Caco-2 (cell line): ENCODE measurements around the gene KIF4A. TPM values are rescaled to one million over a fixed set of nuclear protein-coding genes. Genes with fewer than 3 reads are reported as not detected.
"Not testable (repeated sequence)": the region's sequence is repeated elsewhere in the genome, so short reads cannot be mapped to it uniquely, and the experiment has no call there.

ENCODE experiments used
- BruUV-seq: library from RNA; stranded (reverse); fragments of 400-500 nt; replicated peaks from 2 replicates; lab custom pipeline; 2021; lab: Mats Ljungman, UMichigan
- CTCF ChIA-PET: fragments of 300-600 bp; sonication (Branson Sonifier 250); formaldehyde crosslinking; loops from one replicate; lab custom pipeline; 2022; ENCODE audit warnings: antibody characterized with exemption; lab: Charles Lee
- POLR2A ChIA-PET: fragments of 300-600 bp; sonication (Branson Sonifier 250); formaldehyde crosslinking; loops from one replicate; lab custom pipeline; 2022; ENCODE audit warnings: antibody characterized with exemption; lab: Charles Lee
- DNase-seq, 2 experiments: peaks; one replicate each; pipeline versions ENCODE4 v3.0.0 to v3.0.0-alpha.2; 2020 to 2022
- H3K27me3 ChIP-seq: replicated peaks from 2 replicates; pipeline ENCODE4 v1.6.0; 2011; ENCODE audit warnings: low read length; ENCODE audit not compliant: control insufficient read depth, insufficient read depth
- H3K36me3 ChIP-seq: 2 replicates; pipeline ENCODE4 v1.5.1; 2011; ENCODE audit warnings: low read length; ENCODE audit not compliant: control insufficient read depth, insufficient read depth
- H3K4me1 ChIP-seq: fragments of 250-450 bp; sonication (Bioruptor Pico); 2 replicates; pipeline ENCODE4 v1.5.1; 2020; ENCODE audit warnings: mild to moderate bottlenecking
- H3K4me3 ChIP-seq: 2 replicates; pipeline ENCODE4 v1.5.1; 2011; ENCODE audit warnings: low read depth, mild to moderate bottlenecking, control low read depth, low read length
- H3K9me3 ChIP-seq: fragments of 250-450 bp; sonication (Bioruptor Pico); 2 replicates; pipeline ENCODE4 v1.5.1; 2020; ENCODE audit warnings: mild to moderate bottlenecking, moderate library complexity
- H3K27ac Mint-ChIP-seq: one replicate; pipeline ENCODE4 v1.8.0; 2022; ENCODE audit warnings: mixed read lengths; ENCODE audit not compliant: unreplicated experiment
- H3K27me3 Mint-ChIP-seq: one replicate; pipeline ENCODE4 v1.8.0; 2022; ENCODE audit warnings: mixed read lengths; ENCODE audit not compliant: insufficient read depth, unreplicated experiment
- H3K36me3 Mint-ChIP-seq: one replicate; pipeline ENCODE4 v1.8.0; 2022; ENCODE audit warnings: mild to moderate bottlenecking, mixed read lengths; ENCODE audit not compliant: insufficient read depth, unreplicated experiment
- H3K4me1 Mint-ChIP-seq: one replicate; pipeline ENCODE4 v1.8.0; 2022; ENCODE audit warnings: low read depth, mixed read lengths; ENCODE audit not compliant: unreplicated experiment
- H3K4me3 Mint-ChIP-seq: one replicate; pipeline ENCODE4 v1.8.0; 2022; ENCODE audit warnings: mild to moderate bottlenecking, moderate library complexity, mixed read lengths; ENCODE audit not compliant: unreplicated experiment
- H3K9me3 Mint-ChIP-seq: one replicate; pipeline ENCODE4 v1.8.0; 2022; ENCODE audit warnings: mixed read lengths; ENCODE audit not compliant: unreplicated experiment
- intact Hi-C: fragments of 100-400 bp; cut with micrococcal nuclease; formaldehyde crosslinking; loops from one replicate; pipeline ENCODE4 v1.10.0; 2022; ENCODE audit not compliant: unreplicated experiment
- total RNA-seq: library from RNA; stranded (reverse); gene quantifications from 2 replicates; pipeline ENCODE4 v1.2.3, GENCODE V29; 2022
- TF ChIP-seq, protein P1 (sequence below), 2 experiments: fragments of 200-600 bp in 1 of 2; IDR thresholded peaks; 1 replicate in 1 of 2; 2 replicates in 1 of 2; pipeline versions ENCODE4 v1.5.1 to v1.8.0; 2011 to 2022; ENCODE audit warnings: antibody characterized with exemption in 1 of 2, control low read depth in 1 of 2, inconsistent platforms in 1 of 2, low read depth in 1 of 2, low read length in 1 of 2, mild to moderate bottlenecking in 1 of 2, moderate library complexity in 1 of 2; ENCODE audit not compliant: insufficient read depth in 1 of 2, severe bottlenecking in 1 of 2, unreplicated experiment in 1 of 2

The KIF4A gene
- total RNA-seq, 1 experiment from 2014 or later, result 39.6 TPM

DNA sequence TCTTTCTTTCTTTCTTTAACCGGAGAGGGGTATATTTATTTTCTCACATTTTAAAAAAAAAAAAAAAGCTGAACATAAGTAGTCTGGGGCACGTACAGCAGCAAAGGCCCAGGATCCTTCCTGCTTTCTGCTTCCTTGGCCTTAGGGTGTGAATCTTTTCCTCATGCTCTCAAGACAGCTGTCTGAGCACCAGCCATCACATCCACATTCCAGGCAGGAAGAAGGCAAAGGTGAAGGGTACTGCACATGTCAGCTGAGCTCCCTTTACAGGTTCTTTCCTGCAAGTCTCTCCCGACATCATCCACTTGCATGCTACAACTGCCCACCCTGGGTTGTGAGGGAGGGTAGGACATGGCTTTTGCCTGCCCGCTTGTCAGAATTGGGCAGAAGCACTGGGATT lies 69.6 kb downstream of the KIF4A start:
- BruUV-seq, result no TSS peak
- Mint-ChIP-seq H3K36me3 (peaks cover 26% of the 10 kb centered on the region), H3K4me1 (no peaks in the 10 kb centered on the region), H3K27me3 (no peaks in the 10 kb centered on the region), H3K27ac (no peak overlapping the region), H3K9me3 (no peaks in the 10 kb centered on the region), H3K4me3 (no peak overlapping the region)
- Histone ChIP-seq H3K36me3 (no peaks in the 10 kb centered on the region), H3K9me3 (no peaks in the 10 kb centered on the region), H3K4me3 (no peak overlapping the region), H3K27me3 (no peaks in the 10 kb centered on the region), H3K4me1 (no peaks in the 10 kb centered on the region)
- intact Hi-C loops, result no loop called here
- ChIA-PET CTCF (no interaction called here), POLR2A (no interaction called here)
- no peak for DNase-seq
- TF ChIP-seq, protein P1, sequence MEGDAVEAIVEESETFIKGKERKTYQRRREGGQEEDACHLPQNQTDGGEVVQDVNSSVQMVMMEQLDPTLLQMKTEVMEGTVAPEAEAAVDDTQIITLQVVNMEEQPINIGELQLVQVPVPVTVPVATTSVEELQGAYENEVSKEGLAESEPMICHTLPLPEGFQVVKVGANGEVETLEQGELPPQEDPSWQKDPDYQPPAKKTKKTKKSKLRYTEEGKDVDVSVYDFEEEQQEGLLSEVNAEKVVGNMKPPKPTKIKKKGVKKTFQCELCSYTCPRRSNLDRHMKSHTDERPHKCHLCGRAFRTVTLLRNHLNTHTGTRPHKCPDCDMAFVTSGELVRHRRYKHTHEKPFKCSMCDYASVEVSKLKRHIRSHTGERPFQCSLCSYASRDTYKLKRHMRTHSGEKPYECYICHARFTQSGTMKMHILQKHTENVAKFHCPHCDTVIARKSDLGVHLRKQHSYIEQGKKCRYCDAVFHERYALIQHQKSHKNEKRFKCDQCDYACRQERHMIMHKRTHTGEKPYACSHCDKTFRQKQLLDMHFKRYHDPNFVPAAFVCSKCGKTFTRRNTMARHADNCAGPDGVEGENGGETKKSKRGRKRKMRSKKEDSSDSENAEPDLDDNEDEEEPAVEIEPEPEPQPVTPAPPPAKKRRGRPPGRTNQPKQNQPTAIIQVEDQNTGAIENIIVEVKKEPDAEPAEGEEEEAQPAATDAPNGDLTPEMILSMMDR (IDR thresholded peaks at IDR 0.05; ENCODE audit: insufficient read depth in 1 of 2, low read depth in 1 of 2, low read length in 1 of 2, severe bottlenecking in 1 of 2, unreplicated experiment in 1 of 2), result no peak

DNA sequence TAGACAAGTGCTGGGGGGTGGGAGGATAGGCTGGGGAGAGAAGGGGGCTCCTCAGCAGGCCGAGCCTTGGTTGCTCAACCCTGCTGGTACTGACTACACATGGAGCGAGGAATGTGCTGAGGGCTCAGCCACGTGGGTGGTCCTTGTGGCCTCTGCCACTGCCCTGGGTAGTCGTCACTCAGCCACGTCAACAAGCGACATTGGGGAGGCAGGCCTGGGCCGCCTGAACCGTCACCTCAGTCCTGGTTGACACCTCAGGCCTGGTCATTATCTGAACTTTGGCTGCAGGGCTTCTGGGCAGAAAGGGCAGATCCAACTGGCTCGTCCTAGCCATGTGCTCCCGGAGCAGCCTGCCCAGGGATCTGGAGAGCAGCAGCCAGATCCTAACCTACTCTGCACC lies 70.5 kb downstream of the KIF4A start:
- no peaks in the 10 kb centered on the region for H3K9me3 Mint-ChIP-seq
- no peak overlapping the region for H3K27ac Mint-ChIP-seq
- Histone ChIP-seq H3K27me3 (no peaks in the 10 kb centered on the region), H3K36me3 (no peaks in the 10 kb centered on the region), H3K9me3 (no peaks in the 10 kb centered on the region), H3K4me1 (no peaks in the 10 kb centered on the region), H3K4me3 (no peak overlapping the region)
- CTCF ChIA-PET, result no interaction called here
- POLR2A ChIA-PET, result no interaction called here
- no peak for DNase-seq
- no peaks in the 10 kb centered on the region for H3K4me1 Mint-ChIP-seq
- H3K4me3 Mint-ChIP-seq, result no peak overlapping the region
- TF ChIP-seq, protein P1 (IDR thresholded peaks at IDR 0.05; ENCODE audit: insufficient read depth in 1 of 2, low read depth in 1 of 2, low read length in 1 of 2, severe bottlenecking in 1 of 2, unreplicated experiment in 1 of 2), result no peak
- intact Hi-C loops, result no loop called here
- H3K27me3 Mint-ChIP-seq, result no peaks in the 10 kb centered on the region
- BruUV-seq, result no TSS peak
- H3K36me3 Mint-ChIP-seq, result peaks cover 24% of the 10 kb centered on the region

DNA sequence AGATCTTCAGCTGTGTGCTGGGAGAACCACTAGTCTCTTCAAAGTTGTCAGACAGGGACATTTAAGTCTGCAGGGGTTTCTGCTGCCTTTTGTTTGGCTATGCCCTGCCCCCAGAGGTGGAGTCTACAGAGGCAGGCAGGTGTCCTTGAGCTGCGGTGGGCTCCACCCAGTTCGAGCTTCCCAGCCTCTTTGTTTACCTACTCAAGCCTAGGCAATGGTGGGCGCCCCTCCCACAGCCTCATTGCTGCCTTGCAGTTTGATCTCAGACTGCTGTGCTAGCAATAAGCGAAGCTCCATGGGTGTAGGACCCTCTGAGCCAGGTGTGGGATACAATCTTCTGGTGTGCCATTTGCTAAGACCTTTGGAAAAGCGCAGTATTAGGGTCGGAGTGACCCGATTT lies 78.8 kb downstream of the KIF4A start:
- BruUV-seq, intact Hi-C loops, CTCF ChIA-PET, H3K9me3 Mint-ChIP-seq, H3K27me3 ChIP-seq, H3K36me3 ChIP-seq, H3K9me3 ChIP-seq, H3K4me3 ChIP-seq, H3K27ac Mint-ChIP-seq, H3K4me1 ChIP-seq, H3K27me3 Mint-ChIP-seq, H3K4me1 Mint-ChIP-seq, DNase-seq, H3K4me3 Mint-ChIP-seq, POLR2A ChIA-PET: not testable (repeated sequence)
- peaks cover 39% of the 10 kb centered on the region for H3K36me3 Mint-ChIP-seq

DNA sequence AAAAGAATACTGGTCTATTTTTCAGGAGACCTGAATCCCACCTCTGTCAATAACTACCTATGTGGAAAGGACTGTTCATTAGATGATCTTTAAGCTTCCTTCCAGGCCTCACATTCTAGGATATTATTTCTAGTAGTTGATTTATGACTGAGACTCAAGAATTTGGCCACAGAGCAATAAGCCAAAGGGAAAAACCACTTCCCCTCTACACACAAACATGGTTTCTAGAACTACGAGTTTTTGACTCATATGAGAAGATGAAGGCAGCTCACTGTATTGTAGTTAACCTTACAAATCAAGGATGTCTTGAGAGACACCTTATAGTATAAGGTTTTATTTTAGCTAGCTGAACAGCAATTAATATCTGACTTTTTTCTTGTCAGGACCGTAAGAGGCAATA lies 96.3 kb downstream of the KIF4A start:
- H3K4me1 Mint-ChIP-seq, result no peaks in the 10 kb centered on the region
- peaks cover 22% of the 10 kb centered on the region for H3K36me3 Mint-ChIP-seq
- Histone ChIP-seq H3K4me3 (no peak overlapping the region), H3K9me3 (no peaks in the 10 kb centered on the region), H3K36me3 (no peaks in the 10 kb centered on the region), H3K27me3 (no peaks in the 10 kb centered on the region), H3K4me1 (no peaks in the 10 kb centered on the region)
- CTCF ChIA-PET, result no interaction called here
- intact Hi-C loops, result no loop called here
- H3K9me3 Mint-ChIP-seq, result no peaks in the 10 kb centered on the region
- H3K4me3 Mint-ChIP-seq, result no peak overlapping the region
- no TSS peak for BruUV-seq
- H3K27me3 Mint-ChIP-seq, result no peaks in the 10 kb centered on the region
- TF ChIP-seq, protein P1 (IDR thresholded peaks at IDR 0.05; ENCODE audit: insufficient read depth in 1 of 2, low read depth in 1 of 2, low read length in 1 of 2, severe bottlenecking in 1 of 2, unreplicated experiment in 1 of 2), result no peak
- DNase-seq, result no peak
- POLR2A ChIA-PET, result interaction anchor here (0.6 kb wide), 1 partner anchor 253 kb away, joined by 5 read pairs; the partner anchor contains the start of gene IGBP1
- no peak overlapping the region for H3K27ac Mint-ChIP-seq
